ENCODE data around the gene RALGAPA1. TPM values are rescaled to one million over a fixed set of nuclear protein-coding genes. Genes with fewer than 3 reads are reported as not detected.

Gene RALGAPA1
- total and polyA plus RNA-seq, 2 donors (not counting 1 experiment from before 2014, with no cell fraction given): 7.2 to 34.5 TPM

DNA sequence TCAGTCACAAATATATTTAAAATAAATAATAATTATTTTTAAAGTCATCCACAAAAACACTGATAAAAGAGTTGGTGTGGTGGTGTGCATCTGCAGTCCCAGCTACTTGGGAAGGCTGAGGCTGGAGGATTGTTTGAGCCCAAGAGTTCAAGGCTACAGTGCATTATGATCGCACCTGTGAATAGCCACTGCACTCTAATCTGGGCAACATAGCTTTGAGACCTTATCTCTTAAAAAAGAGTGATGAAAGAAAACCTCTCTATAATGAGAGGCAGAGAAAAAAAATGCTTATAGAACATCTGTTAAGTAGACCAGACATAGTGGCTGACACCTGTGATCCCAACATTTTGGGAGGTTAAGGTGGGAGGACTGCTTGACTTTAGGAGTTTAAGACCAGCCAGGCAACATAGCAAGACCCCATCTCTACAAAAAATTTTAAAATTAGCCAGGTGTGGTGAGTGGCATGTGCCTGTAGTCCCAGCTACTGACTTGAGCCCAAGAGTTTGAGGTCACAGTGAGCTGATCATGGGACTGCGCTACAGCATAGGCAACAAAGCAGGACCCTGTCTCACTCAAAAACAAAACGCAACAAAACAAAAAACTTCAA lies 50.5 kb downstream of the RALGAPA1 start:
- no peaks in the 10 kb centered on the region for H3K36me3 ChIP-seq (ENCODE audit: control insufficient read depth, insufficient read depth, low read length)
- no peaks in the 10 kb centered on the region for H4K20me1 ChIP-seq (ENCODE audit: control insufficient read depth, extremely low read depth, insufficient read depth, low read length)
- no peaks in the 10 kb centered on the region for H3K79me2 ChIP-seq (ENCODE audit: control insufficient read depth, insufficient read depth, low read length)
- H3K27me3 ChIP-seq (ENCODE audit: control insufficient read depth, insufficient read depth, low read length): no peaks in the 10 kb centered on the region
- H3K4me1 ChIP-seq (ENCODE audit: control insufficient read depth, extremely low read depth, insufficient read depth, low read length): no peaks in the 10 kb centered on the region
- H3K27ac ChIP-seq (ENCODE audit: insufficient read depth, low read length): no peak overlapping the region
- H3K9me3 ChIP-seq (ENCODE audit: control insufficient read depth, insufficient read depth, low read depth, low read length): no peaks in the 10 kb centered on the region
- no peak overlapping the region for H2AFZ ChIP-seq (ENCODE audit: low read length)
- no peak for TF ChIP-seq EZH2 (IDR thresholded peaks at IDR 0.05; ENCODE audit: low read length, missing control alignments)
- TF ChIP-seq, protein P1, sequence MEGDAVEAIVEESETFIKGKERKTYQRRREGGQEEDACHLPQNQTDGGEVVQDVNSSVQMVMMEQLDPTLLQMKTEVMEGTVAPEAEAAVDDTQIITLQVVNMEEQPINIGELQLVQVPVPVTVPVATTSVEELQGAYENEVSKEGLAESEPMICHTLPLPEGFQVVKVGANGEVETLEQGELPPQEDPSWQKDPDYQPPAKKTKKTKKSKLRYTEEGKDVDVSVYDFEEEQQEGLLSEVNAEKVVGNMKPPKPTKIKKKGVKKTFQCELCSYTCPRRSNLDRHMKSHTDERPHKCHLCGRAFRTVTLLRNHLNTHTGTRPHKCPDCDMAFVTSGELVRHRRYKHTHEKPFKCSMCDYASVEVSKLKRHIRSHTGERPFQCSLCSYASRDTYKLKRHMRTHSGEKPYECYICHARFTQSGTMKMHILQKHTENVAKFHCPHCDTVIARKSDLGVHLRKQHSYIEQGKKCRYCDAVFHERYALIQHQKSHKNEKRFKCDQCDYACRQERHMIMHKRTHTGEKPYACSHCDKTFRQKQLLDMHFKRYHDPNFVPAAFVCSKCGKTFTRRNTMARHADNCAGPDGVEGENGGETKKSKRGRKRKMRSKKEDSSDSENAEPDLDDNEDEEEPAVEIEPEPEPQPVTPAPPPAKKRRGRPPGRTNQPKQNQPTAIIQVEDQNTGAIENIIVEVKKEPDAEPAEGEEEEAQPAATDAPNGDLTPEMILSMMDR (conservative IDR thresholded peaks at IDR 0.05 in 1 of 2, IDR thresholded peaks at IDR 0.05 in 1 of 2; ENCODE audit: low read depth in 1 of 2, low read length in 2 of 2): no peak
- no peak for DNase-seq (ENCODE audit: low read depth in 2 of 2)
- H3K4me2 ChIP-seq (ENCODE audit: extremely low read depth, insufficient read depth, low read length): no peak overlapping the region
- no peak overlapping the region for H3K9ac ChIP-seq (ENCODE audit: insufficient read depth, low read length)
- no peak overlapping the region for H3K4me3 ChIP-seq (replicated peaks in 1 of 4; ENCODE audit: control extremely low read depth in 1 of 4, insufficient read depth in 1 of 4, low read depth in 3 of 4, low read length in 4 of 4)

DNA sequence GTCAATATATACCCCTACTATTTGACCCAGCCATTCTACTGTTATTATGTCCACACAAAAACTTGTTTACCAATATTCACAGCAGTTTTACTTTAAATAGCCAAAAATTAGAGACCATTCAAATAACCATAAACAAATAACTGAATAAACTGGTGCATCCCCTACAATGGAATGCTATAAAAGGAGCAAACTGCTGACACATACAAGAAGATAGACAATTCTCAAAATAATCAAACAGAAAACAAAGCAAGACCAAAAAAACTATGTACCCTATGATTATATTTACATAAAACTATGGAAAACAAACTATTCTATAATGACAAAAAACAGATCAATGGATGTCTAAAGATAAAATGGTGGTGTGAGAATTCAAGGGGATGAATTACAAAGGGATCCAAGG lies 54.4 kb downstream of the RALGAPA1 start:
- no peaks in the 10 kb centered on the region for H3K27me3 ChIP-seq (ENCODE audit: control insufficient read depth, insufficient read depth, low read length)
- H3K9ac ChIP-seq (ENCODE audit: insufficient read depth, low read length): no peak overlapping the region
- no peak for DNase-seq (ENCODE audit: low read depth in 2 of 2)
- no peaks in the 10 kb centered on the region for H3K36me3 ChIP-seq (ENCODE audit: control insufficient read depth, insufficient read depth, low read length)
- H3K4me3 ChIP-seq (replicated peaks in 1 of 4; ENCODE audit: control extremely low read depth in 1 of 4, insufficient read depth in 1 of 4, low read depth in 3 of 4, low read length in 4 of 4): no peak overlapping the region
- no peaks in the 10 kb centered on the region for H3K4me1 ChIP-seq (ENCODE audit: control insufficient read depth, extremely low read depth, insufficient read depth, low read length)
- no peak overlapping the region for H3K27ac ChIP-seq (ENCODE audit: insufficient read depth, low read length)
- TF ChIP-seq EZH2 (IDR thresholded peaks at IDR 0.05; ENCODE audit: low read length, missing control alignments): no peak
- TF ChIP-seq, protein P1 (conservative IDR thresholded peaks at IDR 0.05 in 1 of 2, IDR thresholded peaks at IDR 0.05 in 1 of 2; ENCODE audit: low read depth in 1 of 2, low read length in 2 of 2): no peak
- no peak overlapping the region for H3K4me2 ChIP-seq (ENCODE audit: extremely low read depth, insufficient read depth, low read length)
- H3K9me3 ChIP-seq (ENCODE audit: control insufficient read depth, insufficient read depth, low read depth, low read length): no peaks in the 10 kb centered on the region
- no peaks in the 10 kb centered on the region for H4K20me1 ChIP-seq (ENCODE audit: control insufficient read depth, extremely low read depth, insufficient read depth, low read length)
- no peaks in the 10 kb centered on the region for H3K79me2 ChIP-seq (ENCODE audit: control insufficient read depth, insufficient read depth, low read length)
- H2AFZ ChIP-seq (ENCODE audit: low read length): no peak overlapping the region

DNA sequence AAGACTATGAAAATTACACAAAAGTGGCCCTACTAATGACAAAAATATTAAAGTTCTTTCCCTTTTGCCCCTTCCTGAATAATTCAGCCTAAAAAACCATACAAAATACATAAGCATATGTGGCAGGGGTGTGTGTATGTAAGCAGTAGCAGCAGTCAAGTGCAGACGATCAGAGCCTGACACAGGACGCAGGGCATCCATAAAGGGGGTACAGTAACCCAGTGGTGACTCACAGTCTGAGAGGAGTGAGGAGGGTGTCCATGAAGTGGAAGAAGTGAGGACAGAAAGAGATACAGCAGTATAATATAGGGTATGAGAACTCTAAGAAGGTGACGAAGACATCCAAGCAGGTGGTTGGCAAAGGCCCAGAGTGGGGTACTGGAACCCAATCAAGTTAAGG lies 56.7 kb downstream of the RALGAPA1 start:
- no peak for TF ChIP-seq EZH2 (IDR thresholded peaks at IDR 0.05; ENCODE audit: low read length, missing control alignments)
- TF ChIP-seq, protein P1 (conservative IDR thresholded peaks at IDR 0.05 in 1 of 2, IDR thresholded peaks at IDR 0.05 in 1 of 2; ENCODE audit: low read depth in 1 of 2, low read length in 2 of 2): no peak
- H3K4me1 ChIP-seq (ENCODE audit: control insufficient read depth, extremely low read depth, insufficient read depth, low read length): no peaks in the 10 kb centered on the region
- no peaks in the 10 kb centered on the region for H4K20me1 ChIP-seq (ENCODE audit: control insufficient read depth, extremely low read depth, insufficient read depth, low read length)
- no peak for DNase-seq (ENCODE audit: low read depth in 2 of 2)
- H3K36me3 ChIP-seq (ENCODE audit: control insufficient read depth, insufficient read depth, low read length): no peaks in the 10 kb centered on the region
- no peak overlapping the region for H2AFZ ChIP-seq (ENCODE audit: low read length)
- no peak overlapping the region for H3K4me3 ChIP-seq (replicated peaks in 1 of 4; ENCODE audit: control extremely low read depth in 1 of 4, insufficient read depth in 1 of 4, low read depth in 3 of 4, low read length in 4 of 4)
- no peaks in the 10 kb centered on the region for H3K79me2 ChIP-seq (ENCODE audit: control insufficient read depth, insufficient read depth, low read length)
- H3K4me2 ChIP-seq (ENCODE audit: extremely low read depth, insufficient read depth, low read length): no peak overlapping the region
- no peak overlapping the region for H3K27ac ChIP-seq (ENCODE audit: insufficient read depth, low read length)
- H3K9ac ChIP-seq (ENCODE audit: insufficient read depth, low read length): no peak overlapping the region
- no peaks in the 10 kb centered on the region for H3K9me3 ChIP-seq (ENCODE audit: control insufficient read depth, insufficient read depth, low read depth, low read length)
- no peaks in the 10 kb centered on the region for H3K27me3 ChIP-seq (ENCODE audit: control insufficient read depth, insufficient read depth, low read length)

Data from fibroblast of lung (primary cell).